GM11168 (cell line): Measurements from ENCODE around the gene KDF1.

Experiments
- in situ Hi-C: fragments of 300-500 bp; cut with MboI; formaldehyde crosslinking; loops from one replicate; pipeline ENCODE4 v1.12.0; 2022; ENCODE audit warnings: low sequenced_read_pairs; ENCODE audit not compliant: unreplicated experiment

The KDF1 gene

GRCh38 chr1:26959722-26960624, at the start of gene KDF1:
KDF1 (minus strand) TSS chr1:26960468; CDS start chr1:26952380, 8,088 bp downstream.
- in situ Hi-C loops: no loop called here

GRCh38 chr1:27009601-27010197, 49.4 kb upstream of the KDF1 start:
- in situ Hi-C loops: no loop called here

- in situ Hi-C loops: no loop called here
Observed at GRCh38 chr1:27007909-27008582, 47.8 kb upstream of the KDF1 start.

GRCh38 chr1:27006683-27007082, 46.4 kb upstream of the KDF1 start:
- in situ Hi-C loops: no loop called here

- in situ Hi-C loops: no loop called here
Observed at GRCh38 chr1:27005648-27006496, 45.6 kb upstream of the KDF1 start.

GRCh38 chr1:27005166-27005530, 44.9 kb upstream of the KDF1 start:
- in situ Hi-C loops: no loop called here

- in situ Hi-C loops: no loop called here
Observed at GRCh38 chr1:27004471-27005165, 44.4 kb upstream of the KDF1 start.

GRCh38 chr1:27003745-27004470, 43.6 kb upstream of the KDF1 start:
- in situ Hi-C loops: no loop called here

GRCh38 chr1:27001570-27002360, 41.5 kb upstream of the KDF1 start:
- in situ Hi-C loops: no loop called here

GRCh38 chr1:27000817-27001460, 40.7 kb upstream of the KDF1 start:
- in situ Hi-C loops: no loop called here

- in situ Hi-C loops: no loop called here
Observed at GRCh38 chr1:27000090-27000816, 40.0 kb upstream of the KDF1 start.

GRCh38 chr1:26999440-26999987, 39.2 kb upstream of the KDF1 start:
- in situ Hi-C loops: no loop called here

- in situ Hi-C loops: no loop called here
Observed at GRCh38 chr1:26998429-26999300, 38.4 kb upstream of the KDF1 start.

GRCh38 chr1:26996665-26997064, 36.4 kb upstream of the KDF1 start:
- in situ Hi-C loops: no loop called here

GRCh38 chr1:26996024-26996423, 35.8 kb upstream of the KDF1 start:
- in situ Hi-C loops: no loop called here
